ENCODE data around the gene SLX9.

Gene SLX9

GRCh38 chr21:44939532-44940115 lies at the start of gene SLX9:
TSS of gene SLX9 (plus strand) at chr21:44940029. CDS start at chr21:44940058, 29 bp downstream.
- peak; percentile 60 for DNase-seq

GRCh38 chr21:44890338-44890931 lies 49.4 kb upstream of the SLX9 start:
- no peak for DNase-seq

- DNase-seq: no peak
These were observed 48.8 kb upstream of the SLX9 start for GRCh38 chr21:44890961-44891541.

GRCh38 chr21:44891631-44892031 lies 48.2 kb upstream of the SLX9 start:
- no peak for DNase-seq

DNA sequence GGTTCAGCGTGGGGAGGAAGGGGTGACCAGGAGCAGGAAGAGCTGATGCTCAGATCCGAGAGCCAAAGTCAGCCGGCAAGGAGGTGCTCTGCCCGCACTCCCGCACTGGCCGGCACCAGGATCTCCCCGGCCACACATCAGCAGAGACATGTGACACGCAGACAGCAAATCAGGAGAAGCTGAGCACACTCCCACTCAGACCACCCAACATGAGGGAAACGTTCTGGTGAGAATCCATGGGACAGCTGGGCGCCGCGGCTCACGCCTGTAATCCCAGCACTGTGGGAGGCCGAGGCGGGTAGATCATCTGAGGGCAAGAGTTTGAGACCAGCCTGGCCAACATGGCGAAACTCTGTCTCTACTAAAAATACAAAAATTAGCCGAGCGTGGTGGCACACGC lies 47.7 kb upstream of the SLX9 start:
- DNase-seq: no peak

DNA sequence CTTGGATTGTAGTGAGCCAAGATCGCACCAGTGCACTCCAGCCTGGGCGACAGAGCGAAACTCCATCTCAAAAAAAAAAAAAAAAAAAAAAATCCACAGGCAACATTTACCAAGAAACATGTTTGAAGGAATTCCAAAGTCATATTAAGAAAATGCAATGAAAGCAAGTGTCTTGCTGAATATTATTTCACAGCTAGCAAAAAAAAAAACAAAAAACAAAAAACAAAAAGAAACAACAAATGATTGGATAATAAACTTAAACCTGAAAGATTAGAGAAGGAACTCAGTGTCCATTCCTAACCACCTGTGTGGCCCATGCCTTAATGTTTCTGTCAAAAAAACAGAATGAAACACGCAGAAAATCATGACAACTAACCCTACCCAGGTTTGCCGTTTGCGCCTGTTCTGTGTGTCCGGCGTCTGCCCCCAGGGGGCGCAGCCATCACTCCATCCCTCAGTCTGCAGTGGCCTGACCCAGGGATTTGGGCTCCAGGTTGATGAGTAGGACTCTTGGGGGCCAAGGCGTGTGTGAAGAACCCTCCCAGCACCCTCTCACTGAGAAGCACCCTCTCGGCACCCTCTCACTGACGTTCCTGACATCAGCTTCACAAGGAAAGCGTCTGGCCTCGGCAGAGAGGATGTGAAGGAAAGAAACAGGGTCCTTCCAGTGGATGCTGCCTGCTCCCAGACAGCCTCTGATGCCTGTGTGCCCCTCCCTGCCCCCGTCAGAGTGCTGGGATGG lies 47.1 kb upstream of the SLX9 start:
- peak; percentile 52 for DNase-seq

- DNase-seq: no peak
These were observed 46.6 kb upstream of the SLX9 start for GRCh38 chr21:44893278-44893556.

DNA sequence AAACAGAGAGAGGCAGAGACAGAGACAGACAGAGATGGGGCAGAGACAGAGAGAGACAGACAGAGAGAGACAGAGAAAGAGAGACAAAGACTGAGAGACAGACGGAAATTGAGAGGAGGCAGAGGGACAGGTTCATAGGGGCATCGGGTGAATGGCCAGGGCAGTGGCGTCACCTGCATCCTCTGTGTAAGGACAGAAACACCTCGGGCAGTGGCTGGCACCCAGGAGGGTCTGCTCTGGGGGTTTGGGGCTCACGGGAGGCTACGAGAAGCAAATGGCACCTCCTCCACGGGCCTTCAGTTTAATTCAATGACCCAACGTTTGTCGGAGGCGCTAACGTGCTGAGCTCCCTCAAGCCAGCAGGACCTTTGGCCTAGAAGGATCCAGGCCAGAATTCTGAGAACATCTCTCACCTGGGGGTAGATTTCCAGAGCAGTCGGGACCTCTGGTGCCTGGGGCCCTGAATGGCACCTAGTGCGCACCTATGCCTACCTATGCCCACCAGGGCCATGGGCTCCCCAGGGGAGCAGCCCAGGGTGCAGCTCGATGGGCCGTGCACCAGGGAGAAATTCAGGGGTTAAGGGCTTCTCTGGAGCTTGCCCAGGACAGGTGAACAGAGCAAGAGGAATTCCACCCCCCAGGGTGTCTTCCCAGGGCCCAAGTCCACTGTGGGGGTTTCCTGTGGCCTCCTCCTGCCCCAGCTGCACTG lies 45.7 kb upstream of the SLX9 start:
- no peak for DNase-seq

- DNase-seq: no peak
These were observed 45.0 kb upstream of the SLX9 start for GRCh38 chr21:44894687-44895302.

GRCh38 chr21:44895859-44896258 lies 44.0 kb upstream of the SLX9 start:
- no peak for DNase-seq

GRCh38 chr21:44896561-44897286 lies 43.1 kb upstream of the SLX9 start:
- no peak for DNase-seq

GRCh38 chr21:44897326-44898010 lies 42.4 kb upstream of the SLX9 start:
- DNase-seq: no peak

- no peak for DNase-seq
These were observed 41.8 kb upstream of the SLX9 start for GRCh38 chr21:44898011-44898488.

GRCh38 chr21:44898851-44899767 lies 40.7 kb upstream of the SLX9 start:
- DNase-seq: no peak

GRCh38 chr21:44899768-44900558 lies 39.9 kb upstream of the SLX9 start:
- no peak for DNase-seq

DNA sequence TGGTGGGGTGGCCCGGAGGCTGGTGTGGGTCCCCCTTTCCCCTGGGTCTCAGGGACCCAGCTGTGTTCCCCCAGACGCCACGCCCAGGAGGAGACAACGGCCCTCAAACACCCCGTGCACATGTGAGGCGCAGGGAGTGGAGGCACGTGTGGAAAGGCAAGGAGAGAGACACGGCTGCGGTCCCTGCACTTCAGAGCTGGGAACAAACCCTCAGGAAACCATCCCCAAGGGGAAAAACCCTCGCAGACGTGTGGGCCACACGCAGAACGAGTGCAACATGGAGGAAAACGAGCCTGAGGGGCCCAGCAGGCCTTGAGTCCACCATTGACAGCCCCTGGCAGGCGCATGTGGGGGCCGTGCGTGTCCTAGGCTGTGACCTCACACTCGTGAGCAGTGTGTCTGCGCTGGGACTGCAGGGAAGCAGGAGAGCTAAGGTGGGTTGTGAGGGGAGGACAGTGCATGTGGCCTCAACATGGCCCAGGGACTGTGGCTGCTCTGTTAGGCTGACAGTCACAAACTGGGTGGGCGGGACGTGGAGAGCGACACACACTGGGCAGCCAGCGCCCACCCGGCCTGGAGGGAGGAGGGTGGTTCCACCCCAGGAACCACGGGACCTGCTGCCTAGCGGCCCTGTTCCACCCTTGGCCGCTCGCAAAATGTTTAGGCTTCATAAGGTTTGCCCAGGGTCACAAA lies 39.1 kb upstream of the SLX9 start:
- DNase-seq: no peak

GRCh38 chr21:44901391-44902074 lies 38.3 kb upstream of the SLX9 start:
- no peak for DNase-seq
